Breast epithelium (tissue), 3 donors: ENCODE results near the gene APRT.

Experiments used
- CTCF ChIP-seq, 3 donors: fragments of 450-650 bp; IDR thresholded peaks; one replicate each; pipeline ENCODE4 v1.5.1; 2016 to 2017; ENCODE audit warnings: antibody characterized with exemption in 3 of 3, mild to moderate bottlenecking in 3 of 3, moderate library complexity in 3 of 3
- POLR2A ChIP-seq: fragments of 450-650 bp; IDR thresholded peaks from one replicate; pipeline ENCODE4 v1.6.1; 2016; ENCODE audit warnings: antibody characterized with exemption, mild to moderate bottlenecking, moderate library complexity

- TF ChIP-seq CTCF (IDR thresholded peaks at IDR 0.05) (no peak), POLR2A (no peak)
Observed at GRCh38 chr16:88809676-88810165, 2.0 kb downstream of the APRT start.
